ENCODE data around the gene SLC22A13. TPM values are rescaled to one million over a fixed set of nuclear protein-coding genes. Genes with fewer than 3 reads are reported as not detected.

SLC22A13 gene
- total RNA-seq, 2 experiments from 2014 or later, result 0.58 to 1.0 TPM

DNA sequence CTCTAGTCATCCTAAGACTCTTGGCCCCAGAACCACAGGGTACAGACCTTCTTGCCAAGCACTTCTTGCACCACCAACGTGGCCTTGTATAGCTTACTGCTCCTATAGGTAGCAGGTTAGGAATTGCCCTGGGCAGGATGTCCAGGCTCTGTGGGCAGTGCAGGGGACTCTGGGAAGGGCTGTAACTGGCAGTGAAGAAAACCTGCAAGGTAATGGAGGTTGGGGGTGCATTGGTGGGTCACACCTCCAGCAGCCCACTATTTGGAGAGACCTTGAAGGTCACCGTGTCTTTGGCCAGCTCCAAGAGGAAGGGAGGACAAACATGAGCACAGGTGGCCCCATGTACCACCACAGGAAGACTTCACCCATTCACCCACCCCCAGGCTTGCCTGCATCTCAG is 59.6 kb downstream of the SLC22A13 start:
- peaks cover 17% of the 10 kb centered on the region for H3K27me3 Mint-ChIP-seq (ENCODE audit: low read depth)
- POLR2A ChIA-PET, result no interaction called here
- no peak for DNase-seq
- H3K27ac Mint-ChIP-seq, result no peak overlapping the region
- ATAC-seq, result no peak
- no peaks in the 10 kb centered on the region for H3K4me1 Mint-ChIP-seq (ENCODE audit: low read depth)
- H3K36me3 Mint-ChIP-seq (ENCODE audit: low read depth), result no peaks in the 10 kb centered on the region
- CTCF ChIA-PET, result no interaction called here
- no peak overlapping the region for H3K4me3 Mint-ChIP-seq
- no peaks in the 10 kb centered on the region for H3K9me3 Mint-ChIP-seq (ENCODE audit: insufficient read depth)

DNA sequence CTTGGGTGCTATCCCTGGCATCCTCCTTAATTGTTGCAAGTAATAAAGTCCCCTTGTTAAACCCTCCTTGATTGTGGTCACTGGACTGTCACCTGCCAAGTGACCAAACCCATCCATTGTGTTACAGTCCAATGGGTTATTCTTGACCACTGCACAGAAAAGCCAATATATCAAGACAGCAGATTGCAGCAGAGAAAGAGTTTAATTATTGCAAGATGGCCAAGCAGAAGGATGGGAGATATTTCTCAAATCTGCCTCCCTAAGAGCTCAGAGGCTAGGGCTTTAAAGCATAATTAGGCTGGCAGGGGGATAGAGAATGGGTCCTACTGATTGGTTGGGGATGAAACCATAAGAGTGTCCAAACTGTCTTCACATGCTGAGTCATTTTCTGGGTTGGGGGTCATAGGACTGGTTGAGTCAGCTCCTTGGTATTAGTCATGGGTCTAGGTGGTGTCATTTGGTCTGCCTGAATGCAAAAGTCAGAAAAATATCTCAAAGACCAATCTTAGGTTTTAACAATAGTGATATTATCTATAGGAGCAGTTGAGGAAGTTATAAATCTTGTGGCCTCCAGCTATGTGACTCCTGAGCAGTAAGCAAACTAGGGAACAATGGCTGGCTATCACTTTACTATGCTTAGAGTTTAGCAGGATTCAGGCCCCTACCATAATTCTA is 61.9 kb downstream of the SLC22A13 start:
- POLR2A ChIA-PET, result interaction anchor here (1.2 kb wide), 1 partner anchor 203 kb away, joined by 3 read pairs; no protein-coding TSS in a partner anchor

More for the DNA sequence above, 61.9 kb downstream of the SLC22A13 start:
- no peaks in the 10 kb centered on the region for H3K4me1 Mint-ChIP-seq (ENCODE audit: low read depth)
- no peak overlapping the region for H3K4me3 Mint-ChIP-seq
- H3K9me3 Mint-ChIP-seq (ENCODE audit: insufficient read depth), result no peaks in the 10 kb centered on the region
- H3K27ac Mint-ChIP-seq, result no peak overlapping the region
- DNase-seq (peak; percentile 8), ATAC-seq (no peak)
- H3K27me3 Mint-ChIP-seq (ENCODE audit: low read depth), result peaks cover 17% of the 10 kb centered on the region
- H3K36me3 Mint-ChIP-seq (ENCODE audit: low read depth), result no peaks in the 10 kb centered on the region
- CTCF ChIA-PET, result interaction anchor here (1.0 to 1.7 kb wide), 4 partner anchors 19 to 261 kb away, joined by 3 to 5 read pairs (median 4); partner anchors contain the start of genes EXOG and XYLB

Other genes with a start within 250 kb of the SLC22A13 start
- gene PLCD1, start 236.2 kb upstream of the SLC22A13 start, total RNA-seq, result 10 to 100 TPM in 1 of 2 experiments, 1 to 10 TPM in 1; 9.7 to 10.1 TPM
- gene DLEC1, start 226.6 kb upstream of the SLC22A13 start, total RNA-seq, result under 1 TPM; 0.26 to 0.60 TPM
- gene ACAA1, start 128.7 kb upstream of the SLC22A13 start, total RNA-seq, result 100 to 1,000 TPM in 1 of 2 experiments, 10 to 100 TPM in 1; 99.7 to 104 TPM
- 10 to 100 TPM; 72.5 to 78.6 TPM for gene MYD88, start 127.2 kb upstream of the SLC22A13 start, total RNA-seq
- gene OXSR1, start 100.3 kb upstream of the SLC22A13 start, total RNA-seq, result 10 to 100 TPM; 56.9 to 60.3 TPM
- gene SLC22A14, start 16.5 kb downstream of the SLC22A13 start, total RNA-seq, result not detected
- 1 to 10 TPM; 5.3 to 6.1 TPM for gene XYLB, start 81.0 kb downstream of the SLC22A13 start, total RNA-seq
- gene ACVR2B, start 188.1 kb downstream of the SLC22A13 start, total RNA-seq, result 1 to 10 TPM; 4.5 to 4.7 TPM
- 10 to 100 TPM; 18.5 to 23.0 TPM for gene EXOG, start 230.5 kb downstream of the SLC22A13 start, total RNA-seq

Data from activated CD8-positive, alpha-beta T cell treated with anti-CD3 and anti-CD28 coated beads, Interleukin-2, amount 10 ng/mL, durations not matched to agents 7 days and 5 days (primary cell).